HG03175 (cell line): Measurements from ENCODE around the gene NPAS3.

Experiments
- ATAC-seq: cut with Tn5 transposase; IDR thresholded peaks from one replicate; pipeline ENCODE4 v1.9.1; 2021; ENCODE audit warnings: mild to moderate bottlenecking, moderate library complexity; ENCODE audit not compliant: unreplicated experiment

NPAS3 gene

GRCh38 chr14:33842299-33842698 lies 903.6 kb downstream of the NPAS3 start:
- no peak for ATAC-seq

GRCh38 chr14:33844118-33844517 lies 905.4 kb downstream of the NPAS3 start:
- no peak for ATAC-seq

- ATAC-seq = no peak
Measured at GRCh38 chr14:33846100-33846824, 907.6 kb downstream of the NPAS3 start.

DNA sequence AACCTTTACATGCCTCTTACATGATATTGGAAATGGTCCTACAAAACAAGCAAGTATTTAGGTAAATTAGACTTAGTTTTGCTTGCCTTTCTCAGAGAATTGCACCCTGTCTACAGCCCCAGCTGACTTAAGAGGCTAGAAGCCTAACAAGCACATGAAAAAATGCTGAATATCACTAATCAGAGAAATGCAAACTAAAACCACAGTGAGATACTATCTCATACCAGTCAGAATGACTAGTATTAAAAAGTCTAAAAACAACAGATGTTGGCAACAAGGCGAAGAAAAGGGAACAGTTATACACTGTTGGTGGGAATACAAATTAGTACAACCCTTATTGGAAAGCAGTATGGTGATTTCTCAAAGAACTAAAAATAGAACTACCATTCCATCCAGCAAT lies 908.4 kb downstream of the NPAS3 start:
- no peak for ATAC-seq

DNA sequence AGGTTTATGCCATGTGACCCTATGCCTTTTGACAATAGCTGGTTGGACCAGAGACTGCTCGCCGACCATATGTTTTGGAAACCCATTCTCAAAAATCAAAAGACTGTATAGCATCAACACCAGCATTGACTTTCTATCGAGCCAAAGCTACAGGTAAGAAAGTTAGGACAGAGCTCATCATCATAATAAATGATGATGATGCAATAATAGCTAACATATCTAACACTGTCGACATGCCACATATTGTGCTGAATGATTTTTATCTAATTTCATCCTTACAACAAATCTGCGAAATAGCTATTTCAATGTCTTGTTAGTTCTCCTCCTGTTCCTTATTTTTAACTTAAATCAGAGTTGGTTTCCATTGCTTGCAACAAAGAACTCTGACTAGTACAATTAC lies 909.3 kb downstream of the NPAS3 start:
- no peak for ATAC-seq

DNA sequence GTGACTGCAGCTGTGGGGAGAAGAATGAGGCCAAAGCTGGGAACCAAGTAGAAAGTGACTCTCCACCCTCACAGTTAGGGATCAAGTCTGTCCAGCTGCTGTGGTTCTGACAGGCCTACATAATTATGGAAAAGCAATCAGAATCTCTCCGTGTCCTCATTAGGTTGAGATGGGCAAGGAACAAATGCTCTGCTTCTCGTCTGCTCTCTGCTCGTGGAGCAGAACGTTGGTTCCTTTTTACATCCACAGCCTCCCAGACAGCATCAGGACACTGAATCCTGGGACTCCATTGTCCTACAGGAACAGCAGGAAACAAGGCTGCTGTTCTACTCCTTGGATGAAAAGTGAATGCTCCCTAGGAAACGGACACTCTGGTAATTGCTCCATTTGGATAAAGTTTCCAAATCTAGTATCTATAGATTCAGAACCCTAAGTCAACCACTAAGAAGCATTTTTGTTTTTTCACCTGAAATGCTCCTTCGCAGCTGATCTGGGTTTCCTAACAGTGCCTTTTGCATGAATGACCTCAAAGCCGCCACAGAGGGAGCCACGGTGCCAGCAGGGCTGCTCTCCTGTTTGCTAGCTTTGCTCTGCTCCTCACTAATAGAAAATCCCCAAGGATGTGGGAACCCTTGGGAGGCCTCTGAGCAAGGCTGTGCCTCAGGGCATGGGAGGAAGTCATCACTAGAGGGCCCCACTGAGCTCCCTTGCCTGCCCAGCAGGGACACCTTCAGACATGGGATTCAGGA lies 910.2 kb downstream of the NPAS3 start:
- no peak for ATAC-seq

GRCh38 chr14:33849455-33849801 lies 910.7 kb downstream of the NPAS3 start:
- no peak for ATAC-seq

GRCh38 chr14:33850826-33851225 lies 912.1 kb downstream of the NPAS3 start:
- no peak for ATAC-seq

GRCh38 chr14:33851366-33851765 lies 912.7 kb downstream of the NPAS3 start:
- no peak for ATAC-seq

GRCh38 chr14:33851931-33852330 lies 913.3 kb downstream of the NPAS3 start:
- no peak for ATAC-seq
